WI38 (cell line): ENCODE data around the gene BAG5.

ENCODE experiments used
- H3K4me3 ChIP-seq: 2 replicates; pipeline ENCODE4 v1.5.1; 2011; ENCODE audit warnings: low read depth, mild to moderate bottlenecking, control low read depth, low read length
- TF ChIP-seq, protein P1 (sequence below): IDR thresholded peaks from 2 replicates; pipeline ENCODE4 v1.5.1; 2012; ENCODE audit warnings: low read depth, mild to moderate bottlenecking, control low read depth, low read length

The BAG5 gene

GRCh38 chr14:103534576-103535061, 27.8 kb downstream of the BAG5 start:
- TF ChIP-seq, protein P1, sequence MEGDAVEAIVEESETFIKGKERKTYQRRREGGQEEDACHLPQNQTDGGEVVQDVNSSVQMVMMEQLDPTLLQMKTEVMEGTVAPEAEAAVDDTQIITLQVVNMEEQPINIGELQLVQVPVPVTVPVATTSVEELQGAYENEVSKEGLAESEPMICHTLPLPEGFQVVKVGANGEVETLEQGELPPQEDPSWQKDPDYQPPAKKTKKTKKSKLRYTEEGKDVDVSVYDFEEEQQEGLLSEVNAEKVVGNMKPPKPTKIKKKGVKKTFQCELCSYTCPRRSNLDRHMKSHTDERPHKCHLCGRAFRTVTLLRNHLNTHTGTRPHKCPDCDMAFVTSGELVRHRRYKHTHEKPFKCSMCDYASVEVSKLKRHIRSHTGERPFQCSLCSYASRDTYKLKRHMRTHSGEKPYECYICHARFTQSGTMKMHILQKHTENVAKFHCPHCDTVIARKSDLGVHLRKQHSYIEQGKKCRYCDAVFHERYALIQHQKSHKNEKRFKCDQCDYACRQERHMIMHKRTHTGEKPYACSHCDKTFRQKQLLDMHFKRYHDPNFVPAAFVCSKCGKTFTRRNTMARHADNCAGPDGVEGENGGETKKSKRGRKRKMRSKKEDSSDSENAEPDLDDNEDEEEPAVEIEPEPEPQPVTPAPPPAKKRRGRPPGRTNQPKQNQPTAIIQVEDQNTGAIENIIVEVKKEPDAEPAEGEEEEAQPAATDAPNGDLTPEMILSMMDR: no peak
- no peak overlapping the region for H3K4me3 ChIP-seq

GRCh38 chr14:103533999-103534575, 28.4 kb downstream of the BAG5 start:
- TF ChIP-seq, protein P1: no peak
- no peak overlapping the region for H3K4me3 ChIP-seq

DNA sequence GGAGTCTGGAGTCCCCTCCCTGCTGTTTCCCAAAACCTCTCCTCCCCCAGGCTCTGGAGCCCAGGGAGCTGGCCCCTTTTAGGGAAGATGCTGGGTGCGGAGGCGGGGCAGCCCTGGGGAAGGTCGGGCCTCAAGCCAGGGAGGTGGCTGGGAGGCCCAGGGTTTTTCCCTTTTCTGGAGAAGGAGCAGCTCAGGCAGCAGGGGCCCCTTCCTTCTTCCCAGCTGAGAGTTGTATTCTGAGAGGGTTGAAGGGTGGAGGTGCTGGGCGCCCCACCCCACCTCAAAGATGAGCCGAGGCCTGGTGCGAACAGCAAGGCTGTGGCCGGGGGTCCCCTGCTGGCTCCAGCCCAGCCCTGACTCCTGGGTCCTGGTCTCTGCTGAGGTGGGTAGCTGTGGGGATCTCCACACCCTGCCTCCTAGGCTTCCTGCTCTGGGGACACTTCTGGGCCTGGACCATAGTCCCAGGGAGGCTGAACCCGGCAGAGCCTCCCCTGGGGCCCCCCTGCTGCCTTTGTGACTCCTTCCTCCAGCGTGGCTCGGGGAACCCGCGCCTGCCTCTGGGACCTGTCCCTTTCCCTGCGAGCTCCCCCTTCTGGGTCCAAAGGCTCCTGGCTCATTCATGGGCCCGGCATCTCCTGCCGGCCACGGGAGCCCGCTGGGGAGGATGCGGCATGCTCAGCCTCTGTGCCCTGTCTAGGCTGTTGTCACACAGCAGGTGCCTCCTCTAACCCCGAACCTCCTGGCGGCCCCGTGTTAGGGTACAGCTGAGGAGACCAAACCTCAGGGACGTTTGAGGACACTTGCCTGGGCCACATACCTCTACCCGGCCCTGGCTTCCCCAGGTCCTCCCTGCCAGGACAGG, 29.1 kb downstream of the BAG5 start:
- H3K4me3 ChIP-seq: no peak overlapping the region
- TF ChIP-seq, protein P1: no peak

DNA sequence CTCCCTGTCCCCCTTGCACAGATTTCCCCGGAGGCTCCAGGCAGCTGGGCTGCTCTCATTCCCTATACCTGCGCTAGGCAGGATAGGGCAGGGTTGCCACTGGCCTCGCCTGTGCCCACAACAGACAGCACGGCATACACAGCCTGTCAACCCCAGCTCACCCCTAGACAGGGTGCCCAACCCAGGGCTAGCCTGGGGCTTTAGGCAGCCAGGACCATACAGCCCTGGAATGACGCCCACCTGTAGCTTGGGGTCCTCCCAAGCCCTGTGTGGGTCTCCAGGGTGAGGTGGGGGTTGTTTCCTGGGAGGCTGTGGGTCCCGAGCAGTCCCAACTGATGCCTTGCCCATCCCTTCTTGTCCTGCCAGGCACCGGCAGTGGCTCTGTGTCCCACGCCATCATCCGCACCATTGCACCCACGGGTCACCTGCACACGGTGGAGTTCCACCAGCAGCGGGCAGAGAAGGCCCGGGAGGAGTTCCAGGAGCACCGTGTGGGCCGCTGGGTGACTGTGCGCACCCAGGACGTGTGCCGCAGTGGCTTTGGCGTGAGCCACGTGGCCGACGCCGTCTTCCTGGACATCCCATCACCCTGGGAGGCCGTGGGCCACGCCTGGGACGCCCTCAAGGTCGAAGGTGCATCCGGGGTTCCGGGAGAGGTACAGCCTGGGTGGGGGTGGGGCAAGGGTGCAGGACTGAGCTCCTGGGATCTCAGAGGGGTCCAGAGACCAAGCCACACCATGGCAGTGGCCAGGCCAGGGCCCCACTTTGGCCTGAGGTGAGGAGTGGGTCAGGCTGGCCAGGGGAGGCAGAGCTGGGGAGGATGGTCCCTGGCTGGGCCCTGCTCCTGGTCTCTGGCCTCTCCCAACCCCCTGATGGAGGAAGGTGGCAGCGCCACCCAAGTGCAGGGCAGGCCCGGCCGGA, 30.0 kb downstream of the BAG5 start:
- TF ChIP-seq, protein P1: no peak
- no peak overlapping the region for H3K4me3 ChIP-seq

GRCh38 chr14:103531421-103532215, 30.8 kb downstream of the BAG5 start:
- H3K4me3 ChIP-seq: no peak overlapping the region
- TF ChIP-seq, protein P1: no peak

GRCh38 chr14:103530831-103531230, 31.6 kb downstream of the BAG5 start:
- TF ChIP-seq, protein P1: no peak
- no peak overlapping the region for H3K4me3 ChIP-seq
